Thoracic aorta (tissue), 2 donors: ENCODE measurements around the gene OR51I2. TPM values are rescaled to one million over a fixed set of nuclear protein-coding genes. Genes with fewer than 3 reads are reported as not detected.

ENCODE experiments used
- ATAC-seq: fragments of 150-250 bp; one replicate; pipeline ENCODE4 v1.8.0; 2017; ENCODE audit warnings: low read depth; ENCODE audit not compliant: insufficient number of reproducible peaks, low FRiP score
- DNase-seq: peaks from one replicate; pipeline ENCODE4 v3.0.0-alpha.2; 2020; ENCODE audit warnings: low spot score
- H3K27ac ChIP-seq, 2 donors: fragments of 200-600 bp; sonication (generic); 1 replicate in 1 of 2; 2 replicates in 1 of 2; pipeline ENCODE4 v1.5.1; 2016; ENCODE audit warnings: mild to moderate bottlenecking in 2 of 2, moderate library complexity in 2 of 2
- H3K27me3 ChIP-seq: fragments of 200-600 bp; sonication (generic); replicated peaks from 2 replicates; pipeline ENCODE4 v1.6.0; 2016; ENCODE audit warnings: mild to moderate bottlenecking; ENCODE audit not compliant: insufficient read depth
- H3K36me3 ChIP-seq: fragments of 200-600 bp; sonication (generic); one replicate; pipeline ENCODE4 v1.5.1; 2016
- H3K4me1 ChIP-seq, 2 donors: fragments of 200-600 bp; sonication (generic); 1 replicate in 1 of 2; 2 replicates in 1 of 2; pipeline versions ENCODE4 v1.5.1 to v1.6.0; 2016; ENCODE audit warnings: low read depth in 2 of 2, mild to moderate bottlenecking in 1 of 2; ENCODE audit not compliant: control insufficient read depth in 1 of 2
- H3K4me3 ChIP-seq: fragments of 200-600 bp; sonication (generic); 2 replicates; pipeline ENCODE4 v1.5.1; 2016; ENCODE audit warnings: mild to moderate bottlenecking
- H3K9me3 ChIP-seq: fragments of 200-600 bp; sonication (generic); 2 replicates; pipeline ENCODE4 v1.5.1; 2016
- total RNA-seq, 2 donors: library from RNA; depleted of rRNA; stranded (reverse); fragments of >200 nt; gene quantifications; one replicate each; pipeline versions ENCODE4 v1.1.0 to v1.2.3, GENCODE V29; 2016
- TF ChIP-seq, protein P1 (sequence below): fragments of 200-600 bp; sonication (generic); IDR thresholded peaks from one replicate; pipeline ENCODE4 v1.5.1; 2019; ENCODE audit warnings: antibody characterized with exemption

The OR51I2 gene, protein sequence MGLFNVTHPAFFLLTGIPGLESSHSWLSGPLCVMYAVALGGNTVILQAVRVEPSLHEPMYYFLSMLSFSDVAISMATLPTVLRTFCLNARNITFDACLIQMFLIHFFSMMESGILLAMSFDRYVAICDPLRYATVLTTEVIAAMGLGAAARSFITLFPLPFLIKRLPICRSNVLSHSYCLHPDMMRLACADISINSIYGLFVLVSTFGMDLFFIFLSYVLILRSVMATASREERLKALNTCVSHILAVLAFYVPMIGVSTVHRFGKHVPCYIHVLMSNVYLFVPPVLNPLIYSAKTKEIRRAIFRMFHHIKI
- not detected for total RNA-seq

DNA sequence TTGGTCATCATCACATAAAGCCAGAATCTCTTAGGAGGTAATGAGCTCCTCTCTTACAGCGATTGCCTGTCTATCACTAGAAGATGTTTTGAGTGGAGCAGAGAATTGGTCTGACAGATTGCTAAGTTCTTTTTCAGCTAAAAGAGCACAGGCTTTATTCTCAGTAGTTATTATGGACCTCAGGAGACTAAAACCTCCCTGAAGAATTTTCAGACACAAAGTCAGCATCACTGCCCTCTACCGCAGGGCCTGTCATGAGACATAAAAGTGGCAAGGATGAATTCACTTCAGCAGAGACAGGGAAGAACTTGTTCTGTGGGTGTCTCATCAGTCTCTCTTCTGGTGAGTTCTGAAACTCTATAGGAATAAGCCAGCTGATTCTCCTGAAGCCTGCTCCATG is at the start of gene OR51I2:
TSS of gene OR51I2 (plus strand) at position 301 of the 400 bp plus-strand sequence. CDS start 4,166 bp downstream, outside the sequence.
- no peak within 1 kb of the TSS for H3K27ac ChIP-seq
- DNase-seq = no peak

DNA sequence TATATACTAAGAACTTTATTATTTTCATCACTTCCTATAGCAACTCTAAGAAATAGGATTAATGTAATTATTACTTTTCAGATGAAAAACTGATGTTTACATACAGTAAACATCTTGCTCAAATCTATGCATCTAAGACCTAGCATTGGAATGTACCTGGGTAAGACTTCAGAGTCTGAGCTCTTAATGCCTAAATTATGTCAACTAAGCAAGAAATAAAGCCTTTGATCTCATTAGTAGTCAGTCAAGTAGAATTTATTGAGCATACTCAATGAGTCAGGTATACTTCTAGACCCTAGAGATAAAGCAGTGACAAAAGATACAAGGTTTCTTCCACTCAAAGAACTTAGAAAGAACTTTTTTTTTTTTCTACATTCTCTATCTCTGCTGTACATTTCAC is 44.0 kb upstream of the OR51I2 start:
- Histone ChIP-seq H3K36me3 (no peaks in the 10 kb centered on the region), H3K4me1 (no peaks in the 10 kb centered on the region), H3K4me3 (no peak overlapping the region), H3K27me3 (no peaks in the 10 kb centered on the region), H3K27ac (no peak overlapping the region), H3K9me3 (no peaks in the 10 kb centered on the region)
- ATAC-seq (no peak), DNase-seq (no peak)
- TF ChIP-seq, protein P1, sequence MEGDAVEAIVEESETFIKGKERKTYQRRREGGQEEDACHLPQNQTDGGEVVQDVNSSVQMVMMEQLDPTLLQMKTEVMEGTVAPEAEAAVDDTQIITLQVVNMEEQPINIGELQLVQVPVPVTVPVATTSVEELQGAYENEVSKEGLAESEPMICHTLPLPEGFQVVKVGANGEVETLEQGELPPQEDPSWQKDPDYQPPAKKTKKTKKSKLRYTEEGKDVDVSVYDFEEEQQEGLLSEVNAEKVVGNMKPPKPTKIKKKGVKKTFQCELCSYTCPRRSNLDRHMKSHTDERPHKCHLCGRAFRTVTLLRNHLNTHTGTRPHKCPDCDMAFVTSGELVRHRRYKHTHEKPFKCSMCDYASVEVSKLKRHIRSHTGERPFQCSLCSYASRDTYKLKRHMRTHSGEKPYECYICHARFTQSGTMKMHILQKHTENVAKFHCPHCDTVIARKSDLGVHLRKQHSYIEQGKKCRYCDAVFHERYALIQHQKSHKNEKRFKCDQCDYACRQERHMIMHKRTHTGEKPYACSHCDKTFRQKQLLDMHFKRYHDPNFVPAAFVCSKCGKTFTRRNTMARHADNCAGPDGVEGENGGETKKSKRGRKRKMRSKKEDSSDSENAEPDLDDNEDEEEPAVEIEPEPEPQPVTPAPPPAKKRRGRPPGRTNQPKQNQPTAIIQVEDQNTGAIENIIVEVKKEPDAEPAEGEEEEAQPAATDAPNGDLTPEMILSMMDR = no peak

More for the DNA sequence above, at the start of gene OR51I2:
- no peak for ATAC-seq
- H3K4me3 ChIP-seq = no peak within 1 kb of the TSS
- TF ChIP-seq, protein P1 = no peak
- no peaks in the 10 kb centered on the region for H3K36me3 ChIP-seq
- no peaks in the 10 kb centered on the region for H3K9me3 ChIP-seq
- no peaks in the 10 kb centered on the region for H3K27me3 ChIP-seq
- no peaks in the 10 kb centered on the region for H3K4me1 ChIP-seq

GRCh38 chr11:5420993-5421392 is 28.1 kb upstream of the OR51I2 start:
- ATAC-seq = no peak
- H3K4me1 ChIP-seq = no peaks in the 10 kb centered on the region
- no peaks in the 10 kb centered on the region for H3K9me3 ChIP-seq
- TF ChIP-seq, protein P1 = no peak
- no peak overlapping the region for H3K27ac ChIP-seq
- no peaks in the 10 kb centered on the region for H3K27me3 ChIP-seq
- H3K4me3 ChIP-seq = no peak overlapping the region
- DNase-seq = no peak
- no peaks in the 10 kb centered on the region for H3K36me3 ChIP-seq

- no peak for ATAC-seq
- Histone ChIP-seq H3K4me3 (no peak within 1 kb of the TSS), H3K27me3 (no peaks in the 10 kb centered on the region), H3K9me3 (no peaks in the 10 kb centered on the region), H3K27ac (no peak within 1 kb of the TSS), H3K4me1 (no peaks in the 10 kb centered on the region), H3K36me3 (no peaks in the 10 kb centered on the region)
- TF ChIP-seq, protein P1 = no peak
- DNase-seq = no peak
These were observed 27.3 kb upstream of the OR51I2 start, which contains the start of gene OR51Q1 for GRCh38 chr11:5421811-5422210. Gene OR51Q1 (plus strand): TSS chr11:5422111. CDS start chr11:5422201, 90 bp downstream.

- H3K27me3 ChIP-seq = no peaks in the 10 kb centered on the region
- H3K4me3 ChIP-seq = no peak overlapping the region
- no peaks in the 10 kb centered on the region for H3K9me3 ChIP-seq
- ATAC-seq (no peak), DNase-seq (no peak)
- H3K4me1 ChIP-seq = no peaks in the 10 kb centered on the region
- H3K27ac ChIP-seq = no peak overlapping the region
- TF ChIP-seq, protein P1 = no peak
- no peaks in the 10 kb centered on the region for H3K36me3 ChIP-seq
These were observed 26.0 kb upstream of the OR51I2 start for GRCh38 chr11:5423131-5423530.
